HuH-7.5 (cell line): Measurements from ENCODE around the gene HECTD3.
"Not testable (repeated sequence)": the region's sequence is repeated elsewhere in the genome, so short reads cannot be mapped to it uniquely, and the experiment has no call there.

Experiments used
- DNase-seq: peaks from one replicate; pipeline ENCODE4 v3.0.0; 2011; ENCODE audit warnings: low spot score

Gene HECTD3

DNA sequence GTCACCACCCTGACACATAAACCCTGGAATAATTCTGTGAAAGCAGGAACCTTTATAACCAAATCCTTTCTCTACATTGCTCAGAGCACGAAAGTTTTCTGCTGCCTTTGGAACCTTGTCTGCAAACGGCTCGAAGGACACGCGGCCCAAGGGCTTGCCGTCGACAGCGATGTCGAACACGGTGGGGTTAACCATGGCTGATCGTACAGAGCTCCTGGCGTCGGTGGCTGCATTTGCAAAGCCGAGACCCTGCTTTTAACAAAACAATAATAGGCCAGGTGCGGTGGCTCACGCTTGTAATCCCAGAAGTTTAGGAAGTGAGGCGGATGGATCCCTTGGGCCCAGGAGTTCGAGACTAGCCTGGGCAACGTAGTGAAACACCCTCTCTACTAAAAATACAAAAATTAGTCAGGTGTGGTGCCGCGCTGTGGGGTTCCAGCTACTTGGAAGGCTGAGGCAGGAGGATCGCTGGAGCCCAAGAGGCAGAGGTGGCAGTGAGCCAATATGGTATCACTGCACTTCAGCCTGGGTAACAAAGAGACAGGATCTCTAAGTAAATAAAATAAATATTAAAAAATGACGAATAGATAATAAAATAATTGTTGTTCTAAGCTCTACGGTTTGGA is 22.5 kb downstream of the HECTD3 start:
- no peak for DNase-seq

DNA sequence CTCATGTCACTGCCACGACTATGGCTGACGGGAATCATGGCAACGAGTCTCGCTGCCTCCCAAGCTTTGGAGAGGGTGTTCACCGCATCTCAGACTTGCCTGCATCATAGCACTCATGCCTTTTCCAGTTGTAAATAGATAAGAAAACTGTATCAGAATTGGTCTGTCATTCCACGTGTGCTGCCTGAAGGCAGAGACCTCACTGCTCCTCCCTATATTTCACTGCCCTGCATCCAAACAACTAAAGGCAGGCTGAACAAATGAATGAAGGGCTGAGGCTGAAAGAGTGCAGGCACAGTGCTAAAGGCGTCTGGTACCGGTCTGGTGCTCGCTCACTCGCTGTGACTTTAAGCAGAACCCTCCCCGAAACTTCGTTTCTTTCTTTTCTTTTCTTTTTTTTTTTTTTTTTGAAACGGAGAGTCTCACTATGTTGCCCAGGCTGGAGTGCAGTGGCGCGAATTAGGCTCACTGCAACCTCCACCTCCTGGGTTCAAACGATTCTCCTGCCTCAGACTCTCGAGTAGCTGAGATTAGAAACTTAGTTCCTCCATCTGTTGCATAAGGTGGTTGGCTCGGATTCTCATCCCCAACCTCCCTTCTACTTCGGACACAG is 25.3 kb downstream of the HECTD3 start:
- no peak for DNase-seq

DNA sequence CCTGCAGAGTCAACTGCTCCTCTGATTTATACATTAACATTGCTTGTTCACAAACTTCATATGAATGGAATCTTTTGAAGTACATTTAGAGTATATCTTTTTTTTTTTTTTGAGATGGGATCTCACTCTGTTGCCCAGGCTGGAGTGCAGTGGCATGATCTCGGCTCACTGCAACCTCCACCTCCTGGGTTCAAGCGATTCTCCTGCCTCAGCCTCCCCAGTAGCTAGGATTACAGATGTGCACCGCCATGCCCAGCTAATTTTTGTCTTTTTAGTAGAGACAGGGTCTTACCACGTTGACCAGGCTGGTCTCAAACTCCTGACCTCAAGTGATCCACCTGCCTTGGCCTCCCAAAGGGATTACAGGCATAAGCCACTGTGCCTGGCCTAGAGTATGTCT is 33.8 kb downstream of the HECTD3 start:
- not testable (repeated sequence) for DNase-seq

DNA sequence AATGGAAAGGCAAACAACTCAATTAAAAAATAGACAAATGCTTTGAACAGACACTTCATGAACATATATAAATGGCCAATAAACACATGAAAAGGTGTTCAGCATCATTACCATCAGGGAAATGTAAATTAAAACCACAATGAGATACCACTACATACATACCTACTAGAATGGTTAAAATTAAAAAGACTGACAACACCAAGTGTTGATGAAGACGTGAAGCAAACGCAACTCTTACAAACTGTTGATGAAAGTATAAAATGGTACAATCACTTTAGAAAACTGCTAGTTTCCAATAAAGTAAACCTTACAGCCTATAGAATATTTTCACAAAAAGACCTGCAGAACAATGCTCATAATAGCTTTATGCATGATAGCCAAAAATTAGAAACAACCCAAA is 34.9 kb downstream of the HECTD3 start:
- no peak for DNase-seq

DNA sequence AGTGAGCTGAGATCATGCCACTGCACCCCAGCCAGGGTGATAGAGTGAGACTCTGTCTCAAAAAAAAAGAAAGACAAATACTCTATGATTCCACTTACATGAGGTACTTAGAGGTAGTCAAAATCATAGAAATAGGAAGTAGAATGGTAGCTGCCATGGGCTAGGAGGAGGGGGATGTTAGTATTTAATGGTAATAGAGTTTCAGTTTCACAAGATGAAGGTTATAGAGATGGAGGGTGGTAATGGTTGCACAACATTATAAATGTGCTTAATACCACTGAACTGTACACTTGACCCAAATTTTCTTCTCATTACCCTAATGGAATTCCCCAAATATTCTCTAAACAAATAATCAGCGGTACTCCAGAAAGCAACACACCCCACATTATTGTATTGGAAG is 37.5 kb downstream of the HECTD3 start:
- DNase-seq: no peak

DNA sequence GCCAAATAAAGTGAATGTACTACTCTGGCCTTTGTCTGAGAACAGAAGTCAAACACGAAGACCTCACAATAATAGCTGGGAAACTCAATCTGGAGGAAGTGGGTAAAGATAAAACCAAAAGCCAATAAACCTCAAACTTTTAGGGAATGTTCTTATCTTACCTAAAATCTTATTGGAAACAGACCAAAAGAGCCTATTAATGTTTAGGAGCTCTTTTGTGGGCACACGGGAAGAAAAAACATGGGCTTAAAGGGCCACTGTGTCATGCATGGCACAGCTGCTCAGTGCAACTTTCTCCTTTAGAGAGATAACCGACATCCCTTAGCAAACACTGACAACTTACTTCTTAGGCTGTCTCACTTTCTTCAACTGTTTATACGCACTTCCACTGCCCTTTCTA is 40.8 kb downstream of the HECTD3 start:
- no peak for DNase-seq

DNA sequence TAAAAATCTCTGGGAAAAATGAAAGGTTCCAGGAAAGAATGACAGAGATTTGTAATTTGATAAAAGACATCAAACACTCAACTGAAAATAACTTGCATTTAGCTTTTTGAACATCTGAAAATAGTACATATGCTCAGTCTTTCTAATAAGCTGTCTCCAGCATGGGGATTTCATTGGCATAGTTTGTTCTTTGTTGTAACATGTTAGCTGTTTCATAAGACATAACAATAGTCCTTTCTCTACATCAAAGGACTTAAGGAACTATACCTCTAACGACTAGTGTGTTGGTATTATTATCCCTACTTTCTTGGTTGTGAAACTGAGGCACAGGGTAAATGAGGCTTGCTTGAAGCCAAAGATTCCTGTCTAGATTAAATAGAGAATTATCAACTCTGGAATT is 46.7 kb downstream of the HECTD3 start:
- DNase-seq: no peak

DNA sequence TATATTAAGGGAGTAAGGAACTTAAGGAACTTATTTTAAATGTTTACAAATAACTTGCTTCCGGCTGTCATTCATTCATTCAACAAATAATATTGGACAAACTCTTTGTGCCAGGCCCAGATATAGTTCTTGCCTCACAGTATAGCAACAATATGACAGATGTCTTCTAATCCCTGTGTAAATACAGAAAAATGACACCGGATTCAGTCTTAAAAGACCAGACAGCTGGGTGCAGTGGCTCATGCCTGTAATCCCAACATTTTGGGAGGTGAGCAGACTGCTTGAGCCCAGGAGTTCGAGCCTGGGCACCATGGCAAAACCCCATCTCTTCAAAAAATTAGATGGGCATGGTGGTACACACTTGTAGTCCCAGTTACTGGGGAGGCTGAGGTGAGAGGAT is 48.4 kb downstream of the HECTD3 start:
- DNase-seq: no peak

DNA sequence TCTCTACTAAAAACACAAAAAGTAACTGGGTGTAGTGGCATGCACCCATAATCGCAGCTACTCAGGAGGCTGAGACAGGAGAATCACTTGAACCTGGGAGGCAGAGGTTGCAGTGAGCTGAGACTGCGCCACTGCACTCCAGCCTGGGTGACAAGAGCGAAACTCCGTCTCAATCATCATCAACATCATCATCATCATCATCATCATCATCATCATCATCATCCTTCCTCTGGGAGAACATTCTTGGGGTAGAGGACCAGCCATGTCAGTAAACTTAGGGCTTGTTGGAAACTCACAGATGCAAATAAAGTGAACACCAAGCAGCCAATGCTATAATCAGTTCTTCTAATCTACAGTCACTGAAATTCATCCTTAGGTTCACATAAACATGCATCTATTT is 49.1 kb downstream of the HECTD3 start:
- not testable (repeated sequence) for DNase-seq

DNA sequence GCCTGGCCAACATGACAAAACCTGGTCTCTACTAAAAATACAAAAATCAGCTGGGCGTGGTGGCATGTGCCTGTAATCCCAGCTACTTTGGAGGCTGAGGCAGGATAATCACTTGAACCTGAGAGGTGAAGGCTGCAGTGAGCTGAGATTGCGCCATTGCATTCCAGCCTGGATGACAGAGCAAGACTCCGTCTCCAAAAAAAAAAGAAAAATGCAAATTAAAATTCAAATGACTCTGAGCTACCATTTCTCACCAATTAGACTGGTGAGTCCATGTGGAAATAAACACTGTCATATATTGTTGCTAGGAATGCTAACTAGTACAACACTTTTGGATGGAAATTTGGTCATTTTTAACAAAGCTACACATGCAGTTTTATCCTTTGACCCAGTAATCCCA is 53.6 kb downstream of the HECTD3 start:
- DNase-seq: not testable (repeated sequence)

DNA sequence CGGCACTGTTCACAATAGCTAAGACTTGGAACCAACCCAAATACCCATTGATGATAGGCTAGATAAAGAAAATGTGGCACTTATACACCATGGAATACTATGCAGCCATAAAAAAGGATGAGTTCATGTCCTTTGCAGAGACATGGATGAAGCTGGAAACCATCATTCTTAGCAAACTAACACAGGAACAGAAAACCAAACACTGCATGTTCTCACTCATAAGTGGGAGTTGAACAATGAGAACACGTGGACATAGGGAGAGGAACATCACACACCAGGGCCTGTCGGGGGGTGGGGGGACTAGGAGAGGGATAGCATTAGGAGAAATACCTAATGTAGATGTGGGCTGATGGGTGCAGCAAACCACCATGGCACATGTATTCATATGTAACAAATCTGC is 55.0 kb downstream of the HECTD3 start:
- DNase-seq: not testable (repeated sequence)
